HG03378 (cell line): ENCODE measurements around the gene PCDH11X.
"Not testable (repeated sequence)": the region's sequence is repeated elsewhere in the genome, so short reads cannot be mapped to it uniquely, and the experiment has no call there.

Experiments used
- ATAC-seq: cut with Tn5 transposase; IDR thresholded peaks from one replicate; pipeline ENCODE4 v1.9.1; 2021; ENCODE audit warnings: mild to moderate bottlenecking, moderate library complexity; ENCODE audit not compliant: unreplicated experiment

Gene PCDH11X

GRCh38 chrX:91779135-91779534, at the start of gene PCDH11X:
TSS of gene PCDH11X (plus strand) at chrX:91779375. CDS start at chrX:91835505, 56,130 bp downstream.
- not testable (repeated sequence) for ATAC-seq

- not testable (repeated sequence) for ATAC-seq
Observed at GRCh38 chrX:91747446-91747845, 31.7 kb upstream of the PCDH11X start.

- not testable (repeated sequence) for ATAC-seq
Observed at GRCh38 chrX:91753022-91753421, 26.2 kb upstream of the PCDH11X start.

GRCh38 chrX:91770619-91771488, 8.3 kb upstream of the PCDH11X start:
- peak; percentile 99 for ATAC-seq

GRCh38 chrX:91773943-91774342, 5.2 kb upstream of the PCDH11X start:
- ATAC-seq: not testable (repeated sequence)

- ATAC-seq: not testable (repeated sequence)
Observed at GRCh38 chrX:91780008-91780407, 833 bp downstream of the PCDH11X start.

- ATAC-seq: not testable (repeated sequence)
Observed at GRCh38 chrX:91780698-91781097, 1.5 kb downstream of the PCDH11X start.

- ATAC-seq: not testable (repeated sequence)
Observed at GRCh38 chrX:91781553-91782298, 2.6 kb downstream of the PCDH11X start.

GRCh38 chrX:91782825-91783224, 3.6 kb downstream of the PCDH11X start:
- not testable (repeated sequence) for ATAC-seq

GRCh38 chrX:91817537-91817936, 38.4 kb downstream of the PCDH11X start:
- not testable (repeated sequence) for ATAC-seq

- ATAC-seq: not testable (repeated sequence)
Observed at GRCh38 chrX:91825321-91825720, 46.1 kb downstream of the PCDH11X start.
